ENCODE data around the gene KRTAP10-4.

KRTAP10-4 gene

DNA sequence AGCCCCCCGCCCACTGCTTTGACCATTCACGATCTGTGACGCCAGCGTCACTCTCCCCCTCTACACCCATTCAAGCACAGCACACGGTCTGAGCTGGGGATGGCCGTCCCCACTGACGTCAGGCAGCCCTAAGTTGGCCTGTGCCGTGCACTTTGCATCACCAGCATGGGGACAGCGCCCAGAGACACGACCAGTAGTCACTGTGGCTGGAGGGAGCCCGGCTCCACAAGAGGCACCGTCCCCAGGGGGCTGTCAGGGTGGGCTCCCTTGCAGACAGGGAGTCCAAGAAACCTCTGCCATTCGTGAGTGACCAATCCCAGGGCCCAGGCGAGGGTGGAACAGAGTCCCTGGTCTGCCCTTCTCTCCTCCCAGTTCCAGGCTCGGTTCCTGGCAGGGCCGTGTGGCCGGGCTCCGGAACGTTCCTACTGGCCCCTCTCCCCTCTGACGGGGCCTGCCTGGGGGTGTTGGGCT lies 40.7 kb downstream of the KRTAP10-4 start:
- Histone ChIP-seq H4K91ac (ENCODE audit: low read length) (no peak overlapping the region), H2BK5ac (ENCODE audit: low read depth, low read length, poor library complexity, severe bottlenecking) (no peak overlapping the region), H3K36me3 (ENCODE audit: control insufficient read depth in 1 of 2, insufficient read depth in 2 of 2, low read depth in 1 of 2, low read length in 2 of 2) (no peaks in the 10 kb centered on the region), H3K9me3 (ENCODE audit: control insufficient read depth, low read length) (peaks cover 17% of the 10 kb centered on the region), H3K23ac (ENCODE audit: low read length in 2 of 2) (no peak overlapping the region), H3K4ac (ENCODE audit: low read depth in 1 of 2, low read length in 2 of 2) (no peak overlapping the region), H3K4me1 (ENCODE audit: control insufficient read depth, insufficient read depth, low read depth, low read length) (no peaks in the 10 kb centered on the region), H3K27me3 (ENCODE audit: control insufficient read depth in 1 of 2, insufficient read depth in 1 of 2, low read length in 2 of 2) (no peaks in the 10 kb centered on the region), H4K8ac (ENCODE audit: low read length) (no peak overlapping the region), H3K79me1 (replicated peaks; ENCODE audit: low read length, poor library complexity, severe bottlenecking) (no peaks in the 10 kb centered on the region), H2BK15ac (ENCODE audit: low read depth, poor library complexity, severe bottlenecking) (no peak overlapping the region), H2BK120ac (ENCODE audit: low read depth, low read length) (no peak overlapping the region), H3K14ac (ENCODE audit: low read length in 2 of 2) (no peak overlapping the region), H3K4me2 (ENCODE audit: low read length, poor library complexity, severe bottlenecking) (no peak overlapping the region), H2AK5ac (ENCODE audit: low read length, severe bottlenecking) (no peak overlapping the region), H3K27ac (ENCODE audit: low read length, poor library complexity, severe bottlenecking) (no peak overlapping the region), H2BK12ac (ENCODE audit: low read length in 2 of 2) (no peak overlapping the region), H3K18ac (ENCODE audit: low read depth in 1 of 2, low read length in 2 of 2) (no peak overlapping the region), H3K9ac (ENCODE audit: low read length) (no peak overlapping the region), H2AFZ (ENCODE audit: low read depth, low read length) (no peak overlapping the region), H3K4me3 (ENCODE audit: insufficient read depth in 1 of 2, low read depth in 1 of 2, low read length in 2 of 2) (no peak overlapping the region)
- DNase-seq, result no peak
- 81% methylated on average over 20 of the region's 20 CpGs for WGBS

DNA sequence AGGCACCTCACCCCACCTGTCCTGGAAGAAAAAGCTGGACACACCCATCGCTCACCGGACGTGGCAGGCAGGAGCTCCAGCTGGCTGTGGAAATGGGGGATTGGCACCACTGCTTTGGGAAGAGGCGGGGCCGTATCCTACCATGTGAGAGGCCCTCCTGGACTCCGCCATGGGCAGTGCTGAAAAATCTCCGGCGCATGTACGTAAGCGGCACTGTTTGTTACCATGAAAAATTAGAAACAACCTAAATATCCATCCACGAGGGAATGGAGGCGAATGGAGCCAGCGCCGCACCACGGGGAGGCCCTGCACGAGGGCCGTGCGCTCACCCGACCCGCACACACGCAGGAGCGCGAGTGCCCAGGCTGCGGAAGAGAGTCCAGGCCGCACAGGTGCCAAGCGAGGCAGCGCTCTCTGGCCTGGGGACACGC lies 41.4 kb downstream of the KRTAP10-4 start:
- no peak overlapping the region for H2AK5ac ChIP-seq (ENCODE audit: low read length, severe bottlenecking)
- H3K79me1 ChIP-seq (replicated peaks; ENCODE audit: low read length, poor library complexity, severe bottlenecking), result no peaks in the 10 kb centered on the region
- no peak overlapping the region for H2BK120ac ChIP-seq (ENCODE audit: low read depth, low read length)
- WGBS, result 95% methylated on average over 28 of the region's 28 CpGs
- no peak for DNase-seq
- H2BK5ac ChIP-seq (ENCODE audit: low read depth, low read length, poor library complexity, severe bottlenecking), result no peak overlapping the region
- H2BK15ac ChIP-seq (ENCODE audit: low read depth, poor library complexity, severe bottlenecking), result no peak overlapping the region
- H2BK12ac ChIP-seq (ENCODE audit: low read length in 2 of 2), result no peak overlapping the region
- no peaks in the 10 kb centered on the region for H3K27me3 ChIP-seq (ENCODE audit: control insufficient read depth in 1 of 2, insufficient read depth in 1 of 2, low read length in 2 of 2)
- no peak overlapping the region for H3K14ac ChIP-seq (ENCODE audit: low read length in 2 of 2)
- H3K4me3 ChIP-seq (ENCODE audit: insufficient read depth in 1 of 2, low read depth in 1 of 2, low read length in 2 of 2), result no peak overlapping the region
- no peak overlapping the region for H3K18ac ChIP-seq (ENCODE audit: low read depth in 1 of 2, low read length in 2 of 2)
- no peak overlapping the region for H3K9ac ChIP-seq (ENCODE audit: low read length)
- H3K4me1 ChIP-seq (ENCODE audit: control insufficient read depth, insufficient read depth, low read depth, low read length), result no peaks in the 10 kb centered on the region
- no peaks in the 10 kb centered on the region for H3K36me3 ChIP-seq (ENCODE audit: control insufficient read depth in 1 of 2, insufficient read depth in 2 of 2, low read depth in 1 of 2, low read length in 2 of 2)
- no peak overlapping the region for H3K27ac ChIP-seq (ENCODE audit: low read length, poor library complexity, severe bottlenecking)
- H3K4ac ChIP-seq (ENCODE audit: low read depth in 1 of 2, low read length in 2 of 2), result no peak overlapping the region
- no peak overlapping the region for H4K91ac ChIP-seq (ENCODE audit: low read length)
- H3K23ac ChIP-seq (ENCODE audit: low read length in 2 of 2), result no peak overlapping the region
- H2AFZ ChIP-seq (ENCODE audit: low read depth, low read length), result no peak overlapping the region
- no peak overlapping the region for H3K4me2 ChIP-seq (ENCODE audit: low read length, poor library complexity, severe bottlenecking)
- H4K8ac ChIP-seq (ENCODE audit: low read length), result no peak overlapping the region
- peaks cover 17% of the 10 kb centered on the region for H3K9me3 ChIP-seq (ENCODE audit: control insufficient read depth, low read length)

DNA sequence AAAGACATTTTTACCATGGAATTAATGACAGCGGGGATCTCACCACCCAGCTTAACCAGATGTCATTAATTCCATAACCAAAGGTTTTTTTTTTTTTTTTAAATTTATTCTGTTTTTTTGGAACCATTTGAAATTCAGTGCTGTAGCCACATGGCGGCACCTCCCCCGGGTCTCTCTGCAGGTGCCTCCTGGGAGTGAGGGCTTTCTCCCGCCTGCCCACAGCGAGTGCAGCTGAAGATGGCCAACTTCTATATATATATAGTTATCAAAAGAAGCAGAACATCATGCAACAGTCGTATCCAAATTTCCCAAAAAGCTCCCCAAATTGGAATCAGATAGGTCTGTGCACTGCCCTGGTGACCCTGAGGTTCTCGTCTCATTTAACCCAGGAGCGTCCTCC lies 41.9 kb downstream of the KRTAP10-4 start:
- Histone ChIP-seq H3K36me3 (ENCODE audit: control insufficient read depth in 1 of 2, insufficient read depth in 2 of 2, low read depth in 1 of 2, low read length in 2 of 2) (no peaks in the 10 kb centered on the region), H3K4me3 (ENCODE audit: insufficient read depth in 1 of 2, low read depth in 1 of 2, low read length in 2 of 2) (no peak overlapping the region)
- 80% methylated on average over 7 of the region's 8 CpGs for WGBS

DNA sequence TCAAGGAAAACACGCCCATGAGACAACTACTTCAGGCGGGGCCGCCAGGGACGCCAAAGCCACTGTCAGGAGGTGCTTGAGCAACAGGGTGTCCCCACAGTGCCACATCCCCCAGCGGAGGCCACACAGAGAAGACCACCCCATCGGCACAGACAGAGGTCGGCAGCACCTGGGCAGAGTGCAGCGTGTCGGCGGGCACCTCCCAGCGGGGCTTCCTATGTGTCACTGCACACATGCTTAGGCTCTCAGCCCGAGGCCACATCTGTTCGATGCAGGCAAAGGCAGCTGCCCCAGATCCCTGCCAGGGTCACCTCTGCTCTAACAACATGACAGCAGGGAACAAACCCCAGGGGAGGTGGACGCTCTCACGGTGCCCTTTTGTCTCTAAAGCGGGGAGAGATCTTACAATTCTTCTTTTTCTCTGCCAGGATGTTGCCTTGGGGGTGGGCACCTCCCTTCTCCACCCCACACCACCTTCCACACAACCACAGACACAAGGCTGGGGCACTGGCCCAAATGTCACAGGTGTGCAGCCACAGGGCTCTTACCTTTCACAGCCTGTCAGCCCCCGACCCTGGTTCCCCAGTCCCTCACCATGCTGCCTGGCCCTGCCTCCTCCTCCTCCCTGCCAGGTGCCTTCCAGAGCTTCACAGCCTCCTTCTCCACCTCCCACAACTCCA lies 42.5 kb downstream of the KRTAP10-4 start:
- no peak overlapping the region for H3K14ac ChIP-seq (ENCODE audit: low read length in 2 of 2)
- H3K9me3 ChIP-seq (ENCODE audit: control insufficient read depth, low read length), result peaks cover 24% of the 10 kb centered on the region
- no peak overlapping the region for H2AK5ac ChIP-seq (ENCODE audit: low read length, severe bottlenecking)
- H3K4me1 ChIP-seq (ENCODE audit: control insufficient read depth, insufficient read depth, low read depth, low read length), result no peaks in the 10 kb centered on the region
- H3K36me3 ChIP-seq (ENCODE audit: control insufficient read depth in 1 of 2, insufficient read depth in 2 of 2, low read depth in 1 of 2, low read length in 2 of 2), result no peaks in the 10 kb centered on the region
- no peak overlapping the region for H3K4me3 ChIP-seq (ENCODE audit: insufficient read depth in 1 of 2, low read depth in 1 of 2, low read length in 2 of 2)
- H2AFZ ChIP-seq (ENCODE audit: low read depth, low read length), result no peak overlapping the region
- H3K4me2 ChIP-seq (ENCODE audit: low read length, poor library complexity, severe bottlenecking), result no peak overlapping the region
- no peak overlapping the region for H3K18ac ChIP-seq (ENCODE audit: low read depth in 1 of 2, low read length in 2 of 2)
- no peak overlapping the region for H2BK120ac ChIP-seq (ENCODE audit: low read depth, low read length)
- no peak overlapping the region for H3K4ac ChIP-seq (ENCODE audit: low read depth in 1 of 2, low read length in 2 of 2)
- H4K91ac ChIP-seq (ENCODE audit: low read length), result no peak overlapping the region
- H4K8ac ChIP-seq (ENCODE audit: low read length), result no peak overlapping the region
- no peaks in the 10 kb centered on the region for H3K79me1 ChIP-seq (replicated peaks; ENCODE audit: low read length, poor library complexity, severe bottlenecking)
- H3K27ac ChIP-seq (ENCODE audit: low read length, poor library complexity, severe bottlenecking), result no peak overlapping the region
- H2BK5ac ChIP-seq (ENCODE audit: low read depth, low read length, poor library complexity, severe bottlenecking), result no peak overlapping the region
- no peak overlapping the region for H2BK12ac ChIP-seq (ENCODE audit: low read length in 2 of 2)
- H3K27me3 ChIP-seq (ENCODE audit: control insufficient read depth in 1 of 2, insufficient read depth in 1 of 2, low read length in 2 of 2), result no peaks in the 10 kb centered on the region
- no peak overlapping the region for H2BK15ac ChIP-seq (ENCODE audit: low read depth, poor library complexity, severe bottlenecking)
- no peak overlapping the region for H3K23ac ChIP-seq (ENCODE audit: low read length in 2 of 2)
- H3K9ac ChIP-seq (ENCODE audit: low read length), result no peak overlapping the region
- WGBS, result 84% methylated on average over 17 of the region's 17 CpGs
- DNase-seq, result no peak

More for the DNA sequence above, 41.9 kb downstream of the KRTAP10-4 start:
- Histone ChIP-seq H4K91ac (ENCODE audit: low read length) (no peak overlapping the region), H2BK12ac (ENCODE audit: low read length in 2 of 2) (no peak overlapping the region), H2BK15ac (ENCODE audit: low read depth, poor library complexity, severe bottlenecking) (no peak overlapping the region), H3K9me3 (ENCODE audit: control insufficient read depth, low read length) (peaks cover 22% of the 10 kb centered on the region), H2AK5ac (ENCODE audit: low read length, severe bottlenecking) (no peak overlapping the region), H2BK120ac (ENCODE audit: low read depth, low read length) (no peak overlapping the region), H3K27me3 (ENCODE audit: control insufficient read depth in 1 of 2, insufficient read depth in 1 of 2, low read length in 2 of 2) (no peaks in the 10 kb centered on the region), H3K79me1 (replicated peaks; ENCODE audit: low read length, poor library complexity, severe bottlenecking) (no peaks in the 10 kb centered on the region), H3K27ac (ENCODE audit: low read length, poor library complexity, severe bottlenecking) (no peak overlapping the region), H3K14ac (ENCODE audit: low read length in 2 of 2) (no peak overlapping the region), H2AFZ (ENCODE audit: low read depth, low read length) (no peak overlapping the region), H4K8ac (ENCODE audit: low read length) (no peak overlapping the region), H3K4me1 (ENCODE audit: control insufficient read depth, insufficient read depth, low read depth, low read length) (no peaks in the 10 kb centered on the region), H3K18ac (ENCODE audit: low read depth in 1 of 2, low read length in 2 of 2) (no peak overlapping the region), H2BK5ac (ENCODE audit: low read depth, low read length, poor library complexity, severe bottlenecking) (no peak overlapping the region), H3K9ac (ENCODE audit: low read length) (no peak overlapping the region), H3K4me2 (ENCODE audit: low read length, poor library complexity, severe bottlenecking) (no peak overlapping the region), H3K4ac (ENCODE audit: low read depth in 1 of 2, low read length in 2 of 2) (no peak overlapping the region), H3K23ac (ENCODE audit: low read length in 2 of 2) (no peak overlapping the region)
- DNase-seq, result no peak

All from mesenchymal stem cell (in vitro differentiated cells and primary cell).